Hepatocyte (in vitro differentiated cells): Measurements from ENCODE around the gene CYTH1. TPM values are rescaled to one million over a fixed set of nuclear protein-coding genes. Genes with fewer than 3 reads are reported as not detected.

Experiments
- DNase-seq: peaks from one replicate; pipeline ENCODE4 v3.0.0-alpha.2; 2016; ENCODE audit warnings: low spot score
- H2AFZ ChIP-seq: fragments of 200-600 bp; sonication (generic); 2 replicates; pipeline ENCODE4 v1.6.0; 2016; ENCODE audit warnings: antibody characterized with exemption, mild to moderate bottlenecking
- H3K27ac ChIP-seq: fragments of 200-600 bp; sonication (generic); 2 replicates; pipeline ENCODE4 v1.5.1; 2016; ENCODE audit warnings: mild to moderate bottlenecking
- H3K27me3 ChIP-seq: fragments of 200-600 bp; sonication (generic); 2 replicates; pipeline ENCODE4 v1.6.1; 2016
- H3K36me3 ChIP-seq: fragments of 200-600 bp; sonication (generic); replicated peaks from 2 replicates; pipeline ENCODE4 v1.5.1; 2016; ENCODE audit warnings: low read depth; ENCODE audit not compliant: insufficient read depth
- H3K4me1 ChIP-seq: fragments of 200-600 bp; sonication (generic); 2 replicates; pipeline ENCODE4 v1.5.1; 2016; ENCODE audit warnings: mild to moderate bottlenecking, moderate library complexity; ENCODE audit not compliant: insufficient read depth
- H3K4me2 ChIP-seq: fragments of 200-600 bp; sonication (generic); 2 replicates; pipeline ENCODE4 v1.6.0; 2016
- H3K4me3 ChIP-seq: fragments of 200-600 bp; sonication (generic); 2 replicates; pipeline ENCODE4 v1.5.1; 2016; ENCODE audit warnings: mild to moderate bottlenecking
- H3K79me2 ChIP-seq: fragments of 200-600 bp; sonication (generic); 2 replicates; pipeline ENCODE4 v1.6.0; 2017; ENCODE audit warnings: mild to moderate bottlenecking
- H3K9me2 ChIP-seq: fragments of 200-600 bp; sonication (generic); replicated peaks from 2 replicates; pipeline ENCODE4 v1.6.0; 2017; ENCODE audit warnings: mild to moderate bottlenecking; ENCODE audit not compliant: insufficient read depth
- H3K9me3 ChIP-seq: fragments of 200-600 bp; sonication (generic); 2 replicates; pipeline ENCODE4 v1.5.1; 2016; ENCODE audit warnings: low read depth, mild to moderate bottlenecking
- H4K20me1 ChIP-seq: fragments of 200-600 bp; sonication (generic); 2 replicates; pipeline ENCODE4 v1.6.0; 2016; ENCODE audit warnings: mild to moderate bottlenecking; ENCODE audit not compliant: insufficient read depth, poor library complexity, severe bottlenecking
- CTCF ChIP-seq: fragments of 200-600 bp; sonication (generic); IDR thresholded peaks from 2 replicates; pipeline ENCODE4 v1.5.1; 2016; ENCODE audit warnings: antibody characterized with exemption, mild to moderate bottlenecking; ENCODE audit not compliant: poor library complexity
- EZH2 ChIP-seq: fragments of 200-600 bp; sonication (generic); IDR thresholded peaks from 2 replicates; pipeline ENCODE4 v1.6.1; 2016; ENCODE audit warnings: antibody characterized with exemption, mild to moderate bottlenecking, borderline replicate concordance
- EZH2phosphoT487 ChIP-seq: fragments of 200-600 bp; sonication (generic); IDR thresholded peaks from one replicate; pipeline ENCODE4 v1.6.1; 2018; ENCODE audit warnings: antibody characterized with exemption, mild to moderate bottlenecking, low read depth, moderate library complexity; ENCODE audit not compliant: unreplicated experiment, severe bottlenecking
- WGBS: methylation state at CpG from one replicate; pipeline ENCODE4 v1.1.6; 2016; ENCODE audit warnings: low lambda C conversion rate; ENCODE audit errors: missing lambda C conversion rate; 5-methylcytosine and 5-hydroxymethylcytosine counted together
- polyA plus RNA-seq: library from polyadenylated mRNA; unstranded; fragments of >200 nt; fragmentation: Nextera tagmentation; extraction: Ambion mirVana; gene quantifications from 2 replicates; pipeline ENCODE4 v1.2.1, GENCODE V29; 2016
- total RNA-seq: library from RNA; depleted of rRNA; stranded (reverse); fragments of >200 nt; gene quantifications from 2 replicates; pipeline ENCODE4 v1.2.3, GENCODE V29; 2014

Gene CYTH1
- total and polyA plus RNA-seq, 2 experiments from 2014 or later = 38.5 to 44.4 TPM

GRCh38 chr17:78725448-78726021 is 56.5 kb downstream of the CYTH1 start:
- Histone ChIP-seq H3K36me3 (no peaks in the 10 kb centered on the region), H2AFZ (no peak overlapping the region), H3K79me2 (peaks cover 100% of the 10 kb centered on the region), H3K27me3 (no peaks in the 10 kb centered on the region), H3K4me3 (no peak overlapping the region), H3K27ac (no peak overlapping the region), H4K20me1 (peaks cover 91% of the 10 kb centered on the region), H3K9me3 (no peaks in the 10 kb centered on the region), H3K4me1 (peaks cover 42% of the 10 kb centered on the region), H3K4me2 (peak overlapping the region; percentile 20), H3K9me2 (no peaks in the 10 kb centered on the region)
- 93% methylated on average over 6 of the region's 6 CpGs for WGBS
- TF ChIP-seq EZH2phosphoT487 (no peak), CTCF (no peak), EZH2 (no peak)
- no peak for DNase-seq

GRCh38 chr17:78724999-78725398 is 57.1 kb downstream of the CYTH1 start:
- Histone ChIP-seq H2AFZ (no peak overlapping the region), H3K4me1 (peaks cover 45% of the 10 kb centered on the region), H4K20me1 (peaks cover 96% of the 10 kb centered on the region), H3K27ac (no peak overlapping the region), H3K9me3 (no peaks in the 10 kb centered on the region), H3K9me2 (no peaks in the 10 kb centered on the region), H3K79me2 (peaks cover 100% of the 10 kb centered on the region), H3K4me2 (peak overlapping the region; percentile 85), H3K4me3 (no peak overlapping the region), H3K27me3 (no peaks in the 10 kb centered on the region), H3K36me3 (no peaks in the 10 kb centered on the region)
- 62% methylated on average over 7 of the region's 7 CpGs for WGBS
- no peak for DNase-seq
- TF ChIP-seq EZH2 (no peak), CTCF (no peak), EZH2phosphoT487 (no peak)

GRCh38 chr17:78724544-78724943 is 57.5 kb downstream of the CYTH1 start:
- Histone ChIP-seq H3K27me3 (no peaks in the 10 kb centered on the region), H3K9me2 (no peaks in the 10 kb centered on the region), H2AFZ (no peak overlapping the region), H3K4me1 (peaks cover 49% of the 10 kb centered on the region), H3K79me2 (peaks cover 100% of the 10 kb centered on the region), H3K36me3 (no peaks in the 10 kb centered on the region), H3K9me3 (no peaks in the 10 kb centered on the region), H3K27ac (no peak overlapping the region), H3K4me3 (no peak overlapping the region), H4K20me1 (peaks cover 98% of the 10 kb centered on the region), H3K4me2 (peak overlapping the region; percentile 85)
- no peak for DNase-seq
- WGBS = 43% methylated on average over 5 of the region's 5 CpGs
- no peak for TF ChIP-seq EZH2
- TF ChIP-seq EZH2phosphoT487 = no peak
- no peak for TF ChIP-seq CTCF

GRCh38 chr17:78723957-78724356 is 58.1 kb downstream of the CYTH1 start:
- H3K79me2 ChIP-seq = peaks cover 100% of the 10 kb centered on the region
- no peak overlapping the region for H3K4me3 ChIP-seq
- no peak for DNase-seq
- H3K4me2 ChIP-seq = peak overlapping the region; percentile 85
- peaks cover 54% of the 10 kb centered on the region for H3K4me1 ChIP-seq
- no peaks in the 10 kb centered on the region for H3K9me2 ChIP-seq
- peaks cover 98% of the 10 kb centered on the region for H4K20me1 ChIP-seq
- H3K36me3 ChIP-seq = no peaks in the 10 kb centered on the region
- H2AFZ ChIP-seq = no peak overlapping the region
- no peak overlapping the region for H3K27ac ChIP-seq
- no peaks in the 10 kb centered on the region for H3K9me3 ChIP-seq
- no peak for TF ChIP-seq EZH2
- no peak for TF ChIP-seq CTCF
- no peak for TF ChIP-seq EZH2phosphoT487
- 71% methylated on average over 8 of the region's 8 CpGs for WGBS
- H3K27me3 ChIP-seq = no peaks in the 10 kb centered on the region
